DND-41 (cell line): ENCODE measurements around the gene MYDGF.
A peak's percentile ranks its signal among the peaks of the same experiment; 100 is the strongest.

ENCODE experiments used
- ATAC-seq: fragments of 200-7000 bp; cut with Tn5 transposase; 3 replicates; pipeline ENCODE4 v1.9.1; 2021; ENCODE audit warnings: low read depth; ENCODE audit not compliant: insufficient read depth
- DNase-seq: peaks from one replicate; pipeline ENCODE4 v3.0.0-alpha.2; 2020
- H2AFZ ChIP-seq: 2 replicates; pipeline ENCODE4 v1.6.0; 2012; ENCODE audit warnings: low read depth, low read length
- H3K27ac ChIP-seq: 2 replicates; pipeline ENCODE4 v1.5.1; 2012; ENCODE audit warnings: low read length, inconsistent platforms
- H3K27me3 ChIP-seq: fragments of 200-600 bp; sonication (generic); 2 replicates; pipeline ENCODE4 v1.6.0; 2012; ENCODE audit warnings: low read length, mild to moderate bottlenecking, inconsistent platforms; ENCODE audit not compliant: insufficient read depth, poor library complexity
- H3K36me3 ChIP-seq: 2 replicates; pipeline ENCODE4 v1.5.1; 2012; ENCODE audit warnings: low read length, inconsistent platforms; ENCODE audit not compliant: insufficient read depth
- H3K4me1 ChIP-seq: 2 replicates; pipeline ENCODE4 v1.5.1; 2012; ENCODE audit warnings: mild to moderate bottlenecking, low read length; ENCODE audit not compliant: insufficient read depth
- H3K4me2 ChIP-seq: 2 replicates; pipeline ENCODE4 v1.6.0; 2012; ENCODE audit warnings: mild to moderate bottlenecking, moderate library complexity, low read length, inconsistent platforms; ENCODE audit not compliant: insufficient read depth
- H3K4me3 ChIP-seq, 2 experiments: fragments of 200-600 bp in 1 of 2; shearing (Covaris generic) in 1 of 2; 2 replicates each; pipeline ENCODE4 v1.5.1; 2012 to 2016; ENCODE audit warnings: inconsistent platforms in 2 of 2, low read length in 2 of 2, mild to moderate bottlenecking in 2 of 2, low read depth in 1 of 2, moderate library complexity in 1 of 2
- H3K79me2 ChIP-seq: 2 replicates; pipeline ENCODE4 v1.6.0; 2012; ENCODE audit warnings: low read length, inconsistent platforms; ENCODE audit not compliant: insufficient read depth
- H3K9ac ChIP-seq: 2 replicates; pipeline ENCODE4 v1.6.0; 2012; ENCODE audit warnings: low read depth, mild to moderate bottlenecking, inconsistent platforms, low read length, moderate library complexity
- H3K9me3 ChIP-seq: 2 replicates; pipeline ENCODE4 v1.5.1; 2012; ENCODE audit warnings: low read length, moderate library complexity, mild to moderate bottlenecking, inconsistent platforms; ENCODE audit not compliant: insufficient read depth, severe bottlenecking
- H4K20me1 ChIP-seq: 2 replicates; pipeline ENCODE4 v1.6.0; 2012; ENCODE audit warnings: low read length; ENCODE audit not compliant: insufficient read depth
- CTCF ChIP-seq: IDR thresholded peaks from 2 replicates; pipeline ENCODE4 v1.5.1; 2012; ENCODE audit warnings: borderline replicate concordance, low read length, moderate library complexity, mild to moderate bottlenecking; ENCODE audit not compliant: poor library complexity, severe bottlenecking; ENCODE audit errors: extremely low read depth
- EZH2 ChIP-seq: IDR thresholded peaks from 3 replicates; pipeline ENCODE4 v1.6.1; 2012; ENCODE audit warnings: borderline replicate concordance, low read depth, mild to moderate bottlenecking, moderate library complexity, low read length, inconsistent platforms; ENCODE audit not compliant: severe bottlenecking

MYDGF gene

GRCh38 chr19:4640247-4641000 is 29.7 kb downstream of the MYDGF start:
- peaks cover 41% of the 10 kb centered on the region for H3K4me1 ChIP-seq
- peak overlapping the region; percentile 100 for H3K4me2 ChIP-seq
- H3K27ac ChIP-seq: peak overlapping the region; percentile 79
- peak overlapping the region; percentile 50 to 88; a peak in 3 of 4 replicates for H3K4me3 ChIP-seq
- no peak for ATAC-seq
- peak overlapping the region; percentile 71 for H3K9ac ChIP-seq
- no peaks in the 10 kb centered on the region for H3K27me3 ChIP-seq
- no peaks in the 10 kb centered on the region for H4K20me1 ChIP-seq
- no peak overlapping the region for H2AFZ ChIP-seq
- TF ChIP-seq CTCF (no peak), EZH2 (no peak)
- H3K36me3 ChIP-seq: no peaks in the 10 kb centered on the region
- no peaks in the 10 kb centered on the region for H3K9me3 ChIP-seq
- DNase-seq: no peak
- H3K79me2 ChIP-seq: 0 out of 2 replicates have a peak, but pooled peaks cover 6% of the 10 kb centered on the region

- no peak for TF ChIP-seq CTCF
- TF ChIP-seq EZH2: no peak
- peak overlapping the region; percentile 74 for H2AFZ ChIP-seq
- no peaks in the 10 kb centered on the region for H3K27me3 ChIP-seq
- H3K4me2 ChIP-seq: peak overlapping the region; percentile 100
- H3K4me1 ChIP-seq: peaks cover 41% of the 10 kb centered on the region
- H3K4me3 ChIP-seq: peak overlapping the region; percentile 50 to 88
- 0 out of 2 replicates have a peak, but pooled peaks cover 6% of the 10 kb centered on the region for H3K79me2 ChIP-seq
- peak overlapping the region; percentile 71 for H3K9ac ChIP-seq
- H3K9me3 ChIP-seq: no peaks in the 10 kb centered on the region
- DNase-seq (no peak), ATAC-seq (no peak)
- peak overlapping the region; percentile 79 for H3K27ac ChIP-seq
- no peaks in the 10 kb centered on the region for H4K20me1 ChIP-seq
- no peaks in the 10 kb centered on the region for H3K36me3 ChIP-seq
Measured at GRCh38 chr19:4639531-4640246, 30.5 kb downstream of the MYDGF start.

GRCh38 chr19:4638828-4639530 is 31.2 kb downstream of the MYDGF start, which contains the start of gene TNFAIP8L1:
TSS of gene TNFAIP8L1 (plus strand) at chr19:4639516. CDS start at chr19:4651870, 12,354 bp downstream.
- H3K79me2 ChIP-seq: 0 out of 2 replicates have a peak, but pooled peaks cover 6% of the 10 kb centered on the region
- peak; percentile 99 for DNase-seq
- no peaks in the 10 kb centered on the region for H3K36me3 ChIP-seq
- no peaks in the 10 kb centered on the region for H3K9me3 ChIP-seq
- no peaks in the 10 kb centered on the region for H4K20me1 ChIP-seq
- H3K4me2 ChIP-seq: peak within 1 kb of the TSS; percentile 100
- ATAC-seq: peak; percentile 84
- peaks cover 41% of the 10 kb centered on the region for H3K4me1 ChIP-seq
- H2AFZ ChIP-seq: peak within 1 kb of the TSS; percentile 85
- no peaks in the 10 kb centered on the region for H3K27me3 ChIP-seq
- H3K9ac ChIP-seq: peak within 1 kb of the TSS; percentile 71
- peak within 1 kb of the TSS; percentile 50 to 88 for H3K4me3 ChIP-seq
- peak within 1 kb of the TSS; percentile 81 for H3K27ac ChIP-seq
- TF ChIP-seq CTCF: no peak
- no peak for TF ChIP-seq EZH2
